ENCODE measurements around the gene RNASEH2B.

DNA sequence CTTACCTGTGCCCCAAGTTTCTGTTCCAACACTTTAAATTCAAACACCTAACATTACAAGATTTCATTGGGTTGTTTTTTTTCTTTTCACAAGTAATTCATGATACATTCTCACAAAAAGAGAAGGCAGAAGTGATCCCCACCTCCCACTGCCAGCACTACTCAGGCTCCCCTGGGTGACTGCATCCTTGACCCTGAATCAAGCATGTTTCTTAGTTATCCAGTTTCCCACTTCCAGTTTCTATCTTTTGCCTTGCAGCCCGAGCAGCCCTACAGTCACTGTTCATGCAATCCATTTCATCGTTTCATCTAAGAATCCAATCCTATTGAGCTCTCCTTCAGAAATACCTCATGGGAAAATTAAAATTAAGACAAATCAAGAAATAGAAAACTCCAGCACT, 61.4 kb downstream of the RNASEH2B start:
- no peak for TF ChIP-seq POLR2A (IDR thresholded peaks at IDR 0.05; ENCODE audit: low read depth)
- TF ChIP-seq, protein P1, sequence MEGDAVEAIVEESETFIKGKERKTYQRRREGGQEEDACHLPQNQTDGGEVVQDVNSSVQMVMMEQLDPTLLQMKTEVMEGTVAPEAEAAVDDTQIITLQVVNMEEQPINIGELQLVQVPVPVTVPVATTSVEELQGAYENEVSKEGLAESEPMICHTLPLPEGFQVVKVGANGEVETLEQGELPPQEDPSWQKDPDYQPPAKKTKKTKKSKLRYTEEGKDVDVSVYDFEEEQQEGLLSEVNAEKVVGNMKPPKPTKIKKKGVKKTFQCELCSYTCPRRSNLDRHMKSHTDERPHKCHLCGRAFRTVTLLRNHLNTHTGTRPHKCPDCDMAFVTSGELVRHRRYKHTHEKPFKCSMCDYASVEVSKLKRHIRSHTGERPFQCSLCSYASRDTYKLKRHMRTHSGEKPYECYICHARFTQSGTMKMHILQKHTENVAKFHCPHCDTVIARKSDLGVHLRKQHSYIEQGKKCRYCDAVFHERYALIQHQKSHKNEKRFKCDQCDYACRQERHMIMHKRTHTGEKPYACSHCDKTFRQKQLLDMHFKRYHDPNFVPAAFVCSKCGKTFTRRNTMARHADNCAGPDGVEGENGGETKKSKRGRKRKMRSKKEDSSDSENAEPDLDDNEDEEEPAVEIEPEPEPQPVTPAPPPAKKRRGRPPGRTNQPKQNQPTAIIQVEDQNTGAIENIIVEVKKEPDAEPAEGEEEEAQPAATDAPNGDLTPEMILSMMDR (IDR thresholded peaks at IDR 0.05): no peak
- no peak for TF ChIP-seq EP300 (IDR thresholded peaks at IDR 0.05)

Data from esophagus muscularis mucosa (tissue), 4 donors.